HepG2 (cell line): ENCODE data around the gene NTPCR. TPM values are rescaled to one million over a fixed set of nuclear protein-coding genes. Genes with fewer than 3 reads are reported as not detected.

Source experiments
- CCAR2 ChIP-seq: fragments of 200-400 bp; formaldehyde crosslinking; optimal IDR thresholded peaks from 2 replicates; pipeline ENCODE3; 2018; ENCODE audit warnings: low read depth, mild to moderate bottlenecking, low read length, moderate library complexity
- CEBPB ChIP-seq: IDR thresholded peaks from 2 replicates; pipeline ENCODE4 v1.6.1; 2011; ENCODE audit warnings: low read depth, low read length, improper control_type of control experiment, borderline replicate concordance
- CERS6 ChIP-seq: sonication (generic); formaldehyde crosslinking; IDR thresholded peaks from 2 replicates; pipeline ENCODE4 v1.5.0; 2020; ENCODE audit warnings: missing genetic modification reagents
- DPF2 ChIP-seq: sonication (generic); formaldehyde crosslinking; IDR thresholded peaks from 2 replicates; pipeline ENCODE4 v1.4.0; 2020; ENCODE audit warnings: mild to moderate bottlenecking, low read depth, missing genetic modification reagents, borderline replicate concordance
- GMEB1 ChIP-seq: sonication (generic); formaldehyde crosslinking; IDR thresholded peaks from 2 replicates; pipeline ENCODE4 v1.5.1; 2020; ENCODE audit warnings: missing genetic modification reagents, mild to moderate bottlenecking, borderline replicate concordance
- HCFC1 ChIP-seq: fragments of 150-350 bp; IDR thresholded peaks from 2 replicates; pipeline ENCODE4 v1.6.1; 2014; ENCODE audit warnings: low read depth, low read length
- HDAC6 ChIP-seq: fragments of 200-600 bp; sonication (generic); IDR thresholded peaks from 2 replicates; pipeline ENCODE4 v1.7.0; 2017; ENCODE audit warnings: mild to moderate bottlenecking, antibody characterized with exemption, low read length, low read depth
- NCOA1 ChIP-seq: sonication (generic); formaldehyde crosslinking; IDR thresholded peaks from 2 replicates; pipeline ENCODE4 v1.9.0; 2021; ENCODE audit warnings: missing genetic modification reagents
- NFE2 ChIP-seq: sonication (generic); formaldehyde crosslinking; IDR thresholded peaks from 2 replicates; pipeline ENCODE4 v1.4.0; 2020; ENCODE audit warnings: missing genetic modification reagents
- POLR2AphosphoS2 ChIP-seq: IDR thresholded peaks from 2 replicates; pipeline ENCODE4 v1.6.1; 2011; ENCODE audit warnings: low read depth, low read length, improper control_type of control experiment
- POLR2AphosphoS5 ChIP-seq: IDR thresholded peaks from 2 replicates; pipeline ENCODE4 v1.6.1; 2012; ENCODE audit warnings: low read depth, low read length
- SRSF4 ChIP-seq: fragments of 200-400 bp; formaldehyde crosslinking; IDR thresholded peaks from one replicate; pipeline ENCODE4 v1.6.1; 2018; ENCODE audit warnings: mild to moderate bottlenecking, low read depth, low read length, moderate library complexity; ENCODE audit not compliant: poor library complexity, severe bottlenecking
- SYNCRIP ChIP-seq: fragments of 200-400 bp; formaldehyde crosslinking; IDR thresholded peaks from 2 replicates; pipeline ENCODE4 v1.6.1; 2018; ENCODE audit warnings: mild to moderate bottlenecking, low read depth, low read length; ENCODE audit not compliant: insufficient read depth
- ZFP91 ChIP-seq: sonication (generic); formaldehyde crosslinking; IDR thresholded peaks from 2 replicates; pipeline ENCODE4 v1.9.0; 2022; ENCODE audit warnings: missing genetic modification reagents, mild to moderate bottlenecking, borderline replicate concordance
- ZNF17 ChIP-seq: sonication (generic); formaldehyde crosslinking; IDR thresholded peaks from 2 replicates; pipeline ENCODE4 v1.5.0; 2020; ENCODE audit warnings: mild to moderate bottlenecking, missing genetic modification reagents
- ZNF329 ChIP-seq: sonication (generic); formaldehyde crosslinking; IDR thresholded peaks from 2 replicates; pipeline ENCODE4 v1.9.0; 2021; ENCODE audit warnings: low read depth, mild to moderate bottlenecking, missing genetic modification reagents
- ZNF574 ChIP-seq: sonication (generic); formaldehyde crosslinking; IDR thresholded peaks from 2 replicates; pipeline ENCODE4 v1.4.0; 2020; ENCODE audit warnings: missing genetic modification reagents
- ZNF83 ChIP-seq: sonication (generic); formaldehyde crosslinking; IDR thresholded peaks from 2 replicates; pipeline ENCODE4 v1.4.0; 2020; ENCODE audit warnings: missing genetic modification reagents, mild to moderate bottlenecking, borderline replicate concordance
- ZSCAN21 ChIP-seq: sonication (generic); formaldehyde crosslinking; IDR thresholded peaks from 2 replicates; pipeline ENCODE4 v1.8.0; 2022; ENCODE audit warnings: mild to moderate bottlenecking, missing genetic modification reagents, moderate library complexity, borderline replicate concordance
- polyA plus RNA-seq, 8 experiments: library from polyadenylated mRNA; depleted of rRNA in 3 of 8; stranded (reverse) in 7 of 8; unstranded in 1 of 8; fragments of >200 nt; fragmentation: Illumina TruSeq in 4 of 8; extraction: Trizol in 4 of 8; gene quantifications; 2 replicates each; pipeline versions ENCODE4 v1.2.1 to v1.2.3, GENCODE V29; 2011 to 2016; ENCODE audit warnings: low read depth in 4 of 8, missing spikeins in 1 of 8, mixed read lengths in 1 of 8; ENCODE audit not compliant: insufficient read depth in 1 of 8
- total RNA-seq, 5 experiments: library from RNA; depleted of rRNA; stranded (reverse); fragments of >200 nt; fragmentation: Illumina TruSeq; extraction: Trizol; gene quantifications; 2 replicates each; pipeline ENCODE4 v1.2.3, GENCODE V29; 2016; ENCODE audit warnings: low read depth in 1 of 5

The NTPCR gene
- total and polyA plus RNA-seq, 2 of the 13 experiments (the other 11 are each of a cell fraction or from before 2014, with no cell fraction given): 11.7 to 47.0 TPM

GRCh38 chr1:232950197-232951176 is at the start of gene NTPCR (continued):
- TF ChIP-seq GMEB1 (CRISPR knock-in tag): no peak
- no peak for TF ChIP-seq ZSCAN21 (CRISPR knock-in tag)
- TF ChIP-seq CCAR2: no peak
- no peak for TF ChIP-seq HCFC1
- peak; percentile 27 for TF ChIP-seq ZNF574 (CRISPR knock-in tag)
- TF ChIP-seq DPF2 (CRISPR knock-in tag): no peak
- no peak for TF ChIP-seq ZNF83 (CRISPR knock-in tag)
- TF ChIP-seq SRSF4: no peak
- no peak for TF ChIP-seq NCOA1 (CRISPR knock-in tag)
- no peak for TF ChIP-seq ZNF17 (CRISPR knock-in tag)
- no peak for TF ChIP-seq CERS6 (CRISPR knock-in tag)
- TF ChIP-seq POLR2AphosphoS5: peak; percentile 90
- TF ChIP-seq ZNF329: no peak
- peak; percentile 38; the same call in 1 of the 2 replicates for TF ChIP-seq ZFP91 (CRISPR knock-in tag)
- no peak for TF ChIP-seq POLR2AphosphoS2
- TF ChIP-seq CEBPB: no peak
- TF ChIP-seq NFE2 (CRISPR knock-in tag): no peak
- no peak for TF ChIP-seq SYNCRIP
- no peak for TF ChIP-seq HDAC6
